ENCODE results near the gene CCDC187. TPM values are rescaled to one million over a fixed set of nuclear protein-coding genes. Genes with fewer than 3 reads are reported as not detected.
A peak's percentile ranks its signal among the peaks of the same experiment; 100 is the strongest.
"Not testable (repeated sequence)": the region's sequence is repeated elsewhere in the genome, so short reads cannot be mapped to it uniquely, and the experiment has no call there.

CCDC187 gene
- polyA plus RNA-seq, 10 donors = 0.03 to 0.17 (median 0.06) TPM; not detected in 1

GRCh38 chr9:136239983-136240330, 63.9 kb downstream of the CCDC187 start:
- DNase-seq = no peak

GRCh38 chr9:136239135-136239982, 64.5 kb downstream of the CCDC187 start:
- DNase-seq = no peak

- no peak for DNase-seq
Observed at GRCh38 chr9:136238342-136238732, 65.6 kb downstream of the CCDC187 start.

GRCh38 chr9:136237486-136238341, 66.2 kb downstream of the CCDC187 start:
- DNase-seq = no peak

GRCh38 chr9:136236471-136237410, 67.2 kb downstream of the CCDC187 start:
- not testable (repeated sequence) for DNase-seq

- DNase-seq = no peak
Observed at GRCh38 chr9:136235709-136236455, 68.0 kb downstream of the CCDC187 start.

GRCh38 chr9:136235171-136235570, 68.7 kb downstream of the CCDC187 start:
- no peak for DNase-seq

GRCh38 chr9:136234597-136234996, 69.3 kb downstream of the CCDC187 start:
- DNase-seq = no peak

GRCh38 chr9:136233868-136234267, 70.0 kb downstream of the CCDC187 start:
- no peak for DNase-seq

- DNase-seq = no peak
Observed at GRCh38 chr9:136233411-136233810, 70.5 kb downstream of the CCDC187 start.

- DNase-seq = no peak
Observed at GRCh38 chr9:136232969-136233368, 70.9 kb downstream of the CCDC187 start.

GRCh38 chr9:136231478-136232297, 72.2 kb downstream of the CCDC187 start:
- no peak for DNase-seq

GRCh38 chr9:136230773-136231172, 73.1 kb downstream of the CCDC187 start:
- DNase-seq = no peak

GRCh38 chr9:136230365-136230764, 73.5 kb downstream of the CCDC187 start:
- no peak for DNase-seq

- no peak for DNase-seq
Observed at GRCh38 chr9:136229096-136230065, 74.5 kb downstream of the CCDC187 start.

- DNase-seq = peak in 1 of 3 donors; percentile 33
Observed at GRCh38 chr9:136228107-136228875, 75.6 kb downstream of the CCDC187 start.

GRCh38 chr9:136226680-136227407, 77.0 kb downstream of the CCDC187 start:
- DNase-seq = no peak
